HG03103 (cell line): ENCODE data around the gene RNF40.
"Not testable (repeated sequence)": the region's sequence is repeated elsewhere in the genome, so short reads cannot be mapped to it uniquely, and the experiment has no call there.

ENCODE experiments used
- ATAC-seq: cut with Tn5 transposase; IDR thresholded peaks from one replicate; pipeline ENCODE4 v1.9.1; 2021; ENCODE audit warnings: low read depth; ENCODE audit not compliant: unreplicated experiment

RNF40 gene

DNA sequence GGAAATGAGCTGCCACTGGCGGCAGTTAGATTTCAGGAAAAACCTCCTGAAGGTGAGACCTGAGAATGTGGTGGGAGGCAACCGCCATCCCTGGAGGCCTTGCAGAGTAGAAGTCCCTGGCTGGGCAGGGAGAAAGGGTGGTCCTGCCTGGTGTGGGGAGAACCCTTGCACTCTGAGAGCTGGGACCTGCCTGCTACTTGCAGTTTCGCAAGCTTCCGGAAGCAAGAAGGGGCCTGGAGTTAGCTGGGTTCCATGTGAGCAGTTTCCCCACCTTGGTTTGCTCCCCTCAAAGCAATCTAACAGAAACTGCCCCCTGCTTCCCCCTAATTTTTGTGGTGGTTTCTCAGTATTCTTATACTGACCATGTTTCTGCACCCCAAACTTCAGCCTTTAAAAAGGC, 18.4 kb downstream of the RNF40 start:
- no peak for ATAC-seq

DNA sequence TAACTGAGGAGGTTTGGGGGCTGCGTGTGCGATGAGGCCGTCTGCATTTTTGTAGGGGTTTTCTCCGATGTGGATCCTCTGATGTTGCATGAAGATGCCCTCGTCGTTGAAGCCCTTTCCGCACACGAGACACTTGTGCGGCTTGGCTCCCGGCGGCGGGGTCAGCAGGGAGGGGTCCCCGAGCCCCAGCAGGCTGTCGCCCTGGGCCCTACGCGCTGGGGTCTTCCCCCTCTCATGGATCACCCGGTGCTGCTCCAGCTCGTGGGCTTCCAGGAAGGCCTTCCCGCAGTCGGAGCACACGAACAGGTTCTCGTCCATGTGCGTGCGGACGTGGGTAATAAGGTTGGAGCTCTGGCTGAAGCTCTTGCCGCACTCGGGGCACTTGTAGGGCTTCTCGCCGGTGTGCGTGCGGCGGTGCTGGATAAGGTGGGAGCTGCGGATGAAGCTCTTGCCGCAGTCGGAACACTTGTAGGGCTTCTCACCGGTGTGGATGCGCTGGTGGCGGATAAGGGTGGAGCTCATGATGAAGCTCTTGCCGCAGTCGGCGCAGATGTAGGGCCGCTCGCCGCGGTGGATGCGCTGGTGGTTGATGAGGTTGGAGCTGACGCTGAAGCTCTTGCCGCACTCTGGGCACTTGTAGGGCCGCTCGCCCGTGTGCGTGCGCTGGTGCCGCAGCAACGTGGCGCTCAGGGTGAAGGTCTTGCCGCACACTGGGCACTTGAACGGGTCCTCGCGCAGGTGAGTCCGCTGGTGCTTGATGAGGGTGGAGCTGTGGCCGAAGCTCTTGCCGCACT, 20.6 kb downstream of the RNF40 start:
- ATAC-seq, result no peak

DNA sequence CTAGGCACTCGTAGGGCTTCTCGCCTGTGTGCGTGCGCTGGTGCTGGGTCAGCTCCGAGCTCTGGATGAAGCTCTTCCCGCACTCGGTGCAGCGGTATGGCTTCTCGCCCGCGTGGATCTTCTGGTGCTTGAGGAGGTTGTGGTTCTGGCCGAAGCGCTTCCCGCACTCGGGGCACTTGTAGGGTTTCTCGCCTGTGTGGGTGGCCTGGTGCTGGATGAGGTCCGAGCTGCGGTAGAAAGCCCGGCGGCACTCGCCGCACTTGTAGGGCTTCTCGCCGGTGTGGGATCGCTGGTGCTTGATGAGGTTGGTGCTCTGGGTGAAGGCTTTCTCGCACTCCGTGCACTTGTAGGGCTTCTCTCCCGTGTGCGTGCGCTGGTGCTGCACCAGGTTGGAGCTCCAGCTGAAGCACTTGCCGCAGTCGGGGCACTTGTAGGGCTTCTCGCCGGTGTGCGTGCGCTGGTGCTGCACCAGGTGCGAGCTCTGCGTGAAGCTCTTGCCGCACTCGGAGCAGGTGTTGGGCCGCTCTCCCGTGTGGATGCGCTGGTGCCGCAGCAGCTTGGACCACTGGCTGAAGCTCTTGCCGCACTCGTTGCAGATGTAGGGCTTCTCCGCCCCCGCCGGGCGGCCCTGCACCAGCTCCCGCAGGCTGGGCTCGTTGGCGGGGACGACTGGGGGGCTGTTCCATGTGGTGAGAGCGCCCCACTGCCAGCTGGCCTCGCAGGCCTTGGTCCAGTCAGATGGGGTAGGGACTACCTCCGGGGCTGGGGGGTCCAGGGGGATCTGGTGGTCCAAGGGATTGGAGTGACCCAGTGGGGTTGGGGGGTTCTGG, 21.4 kb downstream of the RNF40 start:
- ATAC-seq, result no peak

DNA sequence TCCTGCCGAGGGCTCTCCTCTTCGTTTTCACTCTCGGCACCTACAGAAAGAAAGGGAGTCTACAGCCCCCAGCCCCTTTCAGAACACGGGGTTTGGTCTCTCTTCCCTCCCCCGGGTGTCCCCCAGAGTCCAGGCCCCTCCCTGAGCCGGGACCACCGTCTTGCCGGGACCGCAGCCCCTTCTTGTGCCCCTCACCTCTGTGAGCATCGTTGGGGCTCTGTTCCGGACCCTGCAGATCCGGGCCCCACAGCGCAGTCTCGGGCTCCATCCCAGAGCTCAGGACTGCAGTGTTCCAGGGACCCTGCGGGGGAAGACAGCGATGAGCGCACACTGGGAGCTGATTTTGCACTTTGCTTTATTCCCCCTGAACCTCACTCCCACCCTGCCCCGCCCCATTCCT, 22.1 kb downstream of the RNF40 start:
- no peak for ATAC-seq

DNA sequence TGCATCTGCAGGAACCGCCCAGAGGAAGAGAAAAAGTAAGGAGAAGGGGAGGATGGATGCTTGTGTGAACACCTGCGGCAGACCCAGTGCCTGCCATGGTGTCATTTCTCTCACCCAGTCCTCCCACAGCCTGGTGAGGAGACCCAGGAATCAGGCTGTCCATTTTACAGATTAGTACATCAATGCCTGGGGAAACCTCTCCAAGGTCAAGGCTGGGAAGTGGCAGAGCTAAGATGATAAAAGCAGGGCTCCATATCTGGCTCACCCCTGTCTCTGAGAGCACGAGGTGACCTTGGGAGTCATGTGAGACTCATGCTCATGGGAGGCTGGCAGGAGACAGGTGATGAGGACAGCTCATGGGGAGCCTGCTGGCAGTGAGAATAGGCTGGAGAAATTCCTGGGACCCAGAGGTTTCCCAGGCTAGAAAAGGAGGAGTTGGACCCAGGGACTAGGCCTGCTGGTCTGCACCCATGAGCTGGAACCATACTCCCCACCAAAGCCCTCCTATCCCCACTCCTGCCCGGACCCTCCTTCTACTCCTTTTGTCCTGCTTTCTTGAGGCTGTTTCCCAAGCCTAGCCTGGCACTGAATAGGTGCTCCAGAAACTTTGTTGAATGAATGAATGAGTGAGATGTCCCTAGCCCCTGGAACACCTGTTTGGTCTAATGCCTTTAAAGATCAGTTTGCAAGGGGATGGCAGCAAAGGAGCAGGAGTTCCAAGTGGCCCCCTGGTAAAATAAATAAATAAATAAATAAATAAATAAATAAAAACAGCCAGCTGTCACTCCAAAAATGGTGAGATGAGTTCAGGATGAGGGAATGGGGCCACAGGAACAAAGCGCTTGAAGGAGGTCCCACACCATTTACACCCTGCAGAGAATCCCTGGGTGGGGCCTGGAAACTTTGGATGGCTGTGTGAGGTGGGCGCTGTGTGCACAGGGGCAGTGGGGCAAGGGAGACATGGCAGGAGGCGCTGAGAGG, 23.3 kb downstream of the RNF40 start:
- ATAC-seq, result no peak

DNA sequence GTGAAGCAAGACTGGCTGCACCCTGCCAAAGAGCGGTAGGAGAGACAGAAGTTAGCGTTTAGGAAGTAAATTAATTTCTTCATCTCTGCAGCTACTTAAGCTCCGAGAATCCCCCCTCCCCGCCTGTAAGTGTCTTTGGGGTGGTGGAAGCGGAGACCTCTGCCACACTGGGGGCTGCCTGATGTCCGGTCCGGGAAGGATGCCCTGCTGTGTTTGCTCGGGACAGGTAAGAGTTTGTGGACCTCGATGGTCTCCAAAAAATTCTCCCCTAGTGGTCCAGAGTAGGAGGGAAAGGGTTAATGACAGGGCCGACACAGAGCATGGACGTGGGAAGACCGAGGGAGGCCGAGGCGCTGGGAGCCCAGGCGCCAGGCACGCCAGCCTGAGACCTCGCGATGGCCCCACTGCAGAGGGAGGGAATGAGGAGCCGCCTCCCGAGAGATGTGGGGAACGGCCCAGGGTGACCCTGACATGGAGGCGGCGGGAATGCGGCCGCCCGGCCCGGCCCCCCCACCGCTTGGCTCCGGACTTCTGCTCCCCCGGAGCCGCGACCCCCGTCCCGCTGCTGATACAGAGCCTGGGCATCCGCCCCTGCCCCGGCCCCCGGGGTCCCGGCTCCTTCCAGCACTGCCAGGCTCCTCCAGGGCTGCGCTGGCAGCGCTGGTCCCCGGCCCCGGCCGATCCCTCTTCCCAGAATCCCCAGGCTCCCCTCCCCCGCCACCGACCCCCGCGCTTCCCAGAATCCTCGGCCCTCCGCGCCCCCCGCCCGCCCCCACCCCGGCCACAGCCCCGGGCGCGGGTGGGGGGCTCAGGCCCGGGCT, 24.2 kb downstream of the RNF40 start:
- no peak for ATAC-seq

DNA sequence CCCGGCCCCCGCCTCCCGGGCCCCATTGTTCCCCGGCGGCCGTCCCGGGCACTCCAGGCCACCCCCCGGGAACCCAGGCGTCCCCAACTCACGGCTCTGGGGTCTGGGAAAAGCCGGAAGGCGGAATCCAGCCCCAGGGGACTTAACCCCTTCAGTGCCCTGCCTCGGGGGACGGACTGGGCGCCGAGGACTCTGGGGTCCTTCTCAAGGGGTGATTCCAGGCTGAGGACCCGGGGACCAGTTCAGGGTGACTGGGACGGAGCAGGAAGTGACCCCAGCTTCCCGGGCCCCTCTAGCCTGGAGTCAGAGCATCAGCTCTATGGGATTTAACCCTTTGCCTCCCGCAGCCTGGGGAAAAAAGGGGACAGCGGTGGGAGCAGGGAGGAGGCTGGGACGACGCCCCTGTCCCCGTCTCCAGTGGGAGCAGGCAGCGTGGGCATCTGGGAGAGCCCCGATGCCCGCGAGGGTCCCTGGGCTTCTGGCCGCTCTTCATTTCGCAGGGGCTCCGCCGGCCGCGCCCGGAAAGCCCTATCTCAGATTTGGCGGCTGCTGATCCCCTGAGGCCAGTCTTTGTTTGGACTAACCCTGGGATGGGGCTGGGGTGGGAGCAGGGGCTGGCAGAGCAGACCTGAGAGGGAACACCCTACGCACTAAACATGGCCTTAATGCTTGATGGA, 25.0 kb downstream of the RNF40 start, which contains the start of gene ZNF629:
ZNF629 (minus strand) TSS at position 270 of the 677 bp plus-strand sequence. CDS start 2,723 bp downstream, outside the sequence.
- ATAC-seq, result no peak

DNA sequence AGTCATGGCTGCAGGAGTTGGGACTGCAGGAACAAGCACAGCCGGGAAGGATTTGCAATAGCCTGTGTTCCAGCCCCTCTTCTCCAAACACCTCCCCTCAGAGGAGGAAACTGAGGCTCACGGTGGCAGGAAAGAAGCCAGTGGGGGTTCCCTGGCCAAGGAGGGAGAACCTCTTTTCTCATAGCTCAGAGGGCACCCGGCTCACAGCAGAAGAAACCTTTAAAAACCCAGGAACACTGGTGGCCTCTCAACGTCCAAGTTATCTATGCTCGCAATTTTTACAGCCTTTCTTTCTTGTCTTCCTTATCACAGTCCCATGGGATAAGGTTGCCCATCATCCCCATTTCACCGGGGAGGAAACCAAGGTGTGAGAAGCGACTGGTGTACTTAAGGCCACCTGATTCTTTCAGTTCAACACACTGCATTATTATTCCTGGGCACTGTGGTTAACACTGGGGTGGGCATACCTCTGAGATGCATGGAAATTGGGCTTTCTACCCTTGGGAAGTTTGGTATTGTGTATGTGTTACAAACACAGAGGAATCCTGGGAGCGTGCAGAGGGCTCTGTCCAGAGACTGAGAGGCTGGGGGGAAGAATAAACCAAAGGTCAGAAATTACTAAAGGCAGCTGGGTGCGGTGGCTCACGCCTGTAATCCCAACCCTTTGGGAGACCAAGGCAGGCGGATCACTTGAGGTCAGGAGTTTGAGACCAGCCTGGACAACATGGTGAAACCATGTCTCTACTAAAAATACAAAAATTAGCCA, 25.7 kb downstream of the RNF40 start:
- ATAC-seq, result no peak

DNA sequence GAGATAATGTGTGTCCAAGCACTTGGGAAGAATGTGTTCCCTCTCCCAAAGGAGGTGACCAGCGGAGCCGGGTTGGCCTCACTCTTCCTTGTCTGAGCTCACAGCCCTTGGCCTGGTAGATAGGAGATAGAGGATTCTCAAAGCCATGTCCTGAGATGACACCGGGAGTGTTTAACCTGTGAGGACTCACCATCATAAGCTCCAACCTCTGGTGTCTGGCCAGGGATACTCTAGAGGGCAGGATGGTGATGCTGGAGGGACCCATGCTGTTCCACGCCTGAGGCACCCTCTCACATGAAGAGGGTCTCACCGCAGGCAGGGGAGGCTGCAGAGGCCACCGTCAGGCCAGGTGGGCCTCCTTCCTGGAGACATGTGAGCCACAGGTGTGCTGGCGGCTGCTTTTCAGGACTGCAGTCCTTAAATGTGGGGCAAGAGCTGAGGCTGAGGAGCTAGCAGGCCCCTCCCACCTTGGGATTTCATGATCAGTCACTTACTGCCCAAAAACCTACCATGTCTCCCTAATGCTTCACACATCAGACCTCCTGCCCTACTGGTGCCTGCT, 31.5 kb downstream of the RNF40 start:
- no peak for ATAC-seq

DNA sequence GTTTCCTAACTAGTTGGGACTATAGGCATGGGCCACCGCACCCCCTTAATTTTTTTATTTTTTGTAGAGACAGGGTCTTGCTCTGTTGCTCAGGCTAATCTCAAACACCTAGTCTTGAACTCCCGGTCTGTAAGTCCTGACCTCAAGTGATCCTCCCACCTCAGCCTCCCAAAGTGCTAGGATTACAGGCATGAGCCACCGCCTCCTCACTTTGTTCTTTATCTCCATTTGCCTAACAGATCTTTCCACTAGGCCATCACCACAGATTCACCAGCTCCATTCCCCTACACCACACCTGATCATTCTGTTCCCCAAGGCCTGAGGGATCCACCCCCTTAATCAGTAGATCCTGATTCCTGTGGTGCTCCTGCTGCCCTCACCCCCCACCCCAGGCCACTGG, 32.5 kb downstream of the RNF40 start:
- no peak for ATAC-seq

DNA sequence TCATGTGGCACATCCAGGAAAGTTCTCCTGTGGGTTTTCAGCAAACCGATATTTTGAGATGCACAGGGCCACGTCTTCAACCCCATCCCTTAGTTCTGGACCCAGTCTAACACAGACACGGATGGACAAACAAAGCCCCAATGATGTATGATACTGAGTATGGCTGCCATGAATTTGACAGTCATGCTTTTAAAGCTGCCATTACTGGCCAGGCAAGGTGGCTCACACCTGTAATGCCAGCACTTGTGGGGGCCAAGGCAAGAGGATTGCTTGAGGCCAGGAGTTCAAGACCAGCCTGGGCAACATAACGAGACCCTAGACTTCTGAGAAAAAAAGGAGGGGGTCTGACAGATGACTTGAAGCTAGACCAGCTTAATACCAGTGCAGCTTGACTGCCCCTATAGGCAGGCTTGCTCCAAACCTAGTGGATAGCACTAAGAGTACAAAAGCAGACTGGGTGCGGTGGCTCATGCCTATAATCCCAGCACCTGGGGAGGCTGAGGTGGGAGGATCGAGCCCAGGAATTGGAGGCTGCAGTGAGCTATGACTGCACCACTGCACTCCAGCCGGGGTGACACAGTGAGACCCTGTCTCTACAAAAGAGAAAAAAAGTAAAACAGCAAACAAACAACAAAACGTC, 35.7 kb downstream of the RNF40 start:
- no peak for ATAC-seq

DNA sequence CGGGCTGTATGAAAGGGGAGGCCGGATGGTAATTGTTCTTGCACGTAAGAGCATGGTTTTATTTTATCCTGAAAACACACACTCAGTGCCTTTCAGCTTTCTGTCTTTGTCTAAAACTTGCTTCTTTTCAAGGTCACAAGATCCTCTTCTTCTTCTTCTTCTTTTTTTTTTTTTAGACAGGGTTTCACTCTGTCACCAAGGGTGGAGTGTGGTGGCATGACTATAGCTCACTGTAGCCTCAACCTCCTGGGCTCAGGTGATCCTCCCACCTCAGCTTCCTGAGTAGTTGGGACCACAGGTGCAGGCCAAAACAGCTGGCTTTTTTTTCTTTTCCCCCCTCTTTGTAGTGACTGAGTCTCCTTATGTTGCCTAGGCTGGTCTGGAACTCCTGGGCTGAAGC, 40.8 kb downstream of the RNF40 start:
- no peak for ATAC-seq

DNA sequence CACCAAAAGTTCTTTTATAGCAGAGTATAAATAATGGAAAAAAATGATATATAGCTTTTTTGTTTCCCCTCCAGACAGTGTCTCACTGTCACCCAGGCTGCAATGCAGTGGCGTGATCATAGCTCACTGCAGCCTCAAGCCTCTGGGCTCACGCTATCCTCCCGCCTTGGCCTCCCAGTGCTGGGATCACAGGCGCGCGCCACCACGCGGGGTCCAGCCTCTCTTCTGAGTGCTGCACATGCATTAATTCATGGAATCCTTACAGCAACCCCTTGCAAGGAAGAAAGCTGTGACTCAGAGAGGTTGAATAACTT, 42.9 kb downstream of the RNF40 start:
- no peak for ATAC-seq

DNA sequence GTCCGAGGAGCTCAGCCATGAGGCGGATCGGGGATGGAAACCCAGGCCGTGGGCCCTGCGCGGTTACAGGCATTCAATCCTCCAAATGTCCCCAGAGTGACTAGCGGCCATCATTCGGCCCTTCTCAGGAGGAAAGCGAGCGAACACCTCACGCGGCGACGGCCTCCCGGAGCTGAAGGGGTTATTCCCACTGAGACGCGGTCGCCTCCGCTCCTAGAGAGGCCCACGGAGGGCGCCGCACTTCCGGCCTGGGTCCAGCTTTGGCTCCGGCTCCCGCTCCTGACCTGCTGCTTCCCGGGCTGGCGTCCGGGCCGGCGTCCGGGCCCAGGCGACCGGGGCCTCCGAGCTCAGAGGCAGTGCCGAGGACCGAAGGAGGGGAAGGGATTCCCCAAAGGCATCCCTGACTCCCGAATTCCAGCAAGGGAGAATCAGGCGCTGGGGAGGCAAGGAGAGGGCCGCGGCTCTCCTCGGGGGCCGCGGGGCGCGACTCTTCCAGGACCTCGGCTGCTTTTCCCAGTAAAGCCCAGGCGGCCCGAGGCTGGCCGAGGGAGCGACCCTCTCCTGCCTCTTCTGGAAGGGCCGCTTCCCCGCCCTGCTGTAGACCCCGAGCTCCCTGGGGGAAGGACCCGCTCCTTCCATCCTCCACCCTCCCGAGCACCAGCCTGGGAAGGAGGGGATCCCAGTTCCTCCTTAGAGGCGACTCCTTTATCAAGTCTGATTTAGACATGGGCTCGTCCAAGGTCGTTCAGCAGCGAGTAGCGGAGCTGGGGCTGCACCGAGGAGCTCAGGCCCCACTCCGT, 43.4 kb downstream of the RNF40 start:
- no peak for ATAC-seq

DNA sequence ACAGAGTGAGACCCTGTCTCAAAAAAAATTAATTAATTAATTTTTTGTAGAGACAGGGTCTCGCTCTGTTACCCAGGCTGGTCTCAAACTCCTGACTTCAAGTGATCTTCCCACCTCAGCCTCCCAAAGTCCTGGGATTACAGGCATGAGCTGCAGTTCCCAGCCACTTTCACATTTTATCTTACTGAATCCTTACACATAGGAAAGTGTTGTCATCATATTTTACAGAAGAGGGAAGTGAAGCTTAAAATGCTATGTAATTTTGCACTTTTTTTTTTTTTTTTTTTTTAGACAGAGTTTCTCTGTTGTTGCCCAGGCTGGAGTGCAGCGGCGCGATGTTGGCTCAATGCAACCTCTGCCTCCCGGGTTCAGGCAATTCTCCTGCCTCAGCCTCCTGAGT, 46.0 kb downstream of the RNF40 start:
- no peak for ATAC-seq

DNA sequence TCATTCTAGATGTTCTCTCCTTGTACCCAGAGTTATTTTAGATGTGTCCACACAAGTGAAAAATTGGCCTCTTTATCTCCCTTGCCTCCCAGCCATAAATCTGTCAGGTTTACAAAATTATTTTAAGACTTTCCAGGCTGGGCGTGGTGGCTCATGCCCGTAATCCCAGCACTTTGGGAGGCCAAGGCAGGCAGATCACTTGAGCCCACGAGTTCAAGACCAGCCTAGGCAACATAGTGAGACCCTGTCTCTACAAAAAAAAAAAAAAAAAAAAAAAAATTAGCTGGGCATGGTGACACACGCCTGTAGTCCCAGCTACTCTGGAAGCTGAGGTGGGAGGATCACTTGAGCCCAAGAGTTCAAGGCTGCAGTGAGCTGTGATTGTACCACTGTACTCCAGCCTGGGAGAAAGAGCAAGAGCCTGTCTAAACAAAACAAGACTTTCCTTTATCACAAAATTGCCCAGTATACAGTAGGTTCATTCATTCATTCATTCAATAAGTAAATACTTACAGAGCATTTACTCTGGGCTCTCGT, 46.8 kb downstream of the RNF40 start:
- not testable (repeated sequence) for ATAC-seq

DNA sequence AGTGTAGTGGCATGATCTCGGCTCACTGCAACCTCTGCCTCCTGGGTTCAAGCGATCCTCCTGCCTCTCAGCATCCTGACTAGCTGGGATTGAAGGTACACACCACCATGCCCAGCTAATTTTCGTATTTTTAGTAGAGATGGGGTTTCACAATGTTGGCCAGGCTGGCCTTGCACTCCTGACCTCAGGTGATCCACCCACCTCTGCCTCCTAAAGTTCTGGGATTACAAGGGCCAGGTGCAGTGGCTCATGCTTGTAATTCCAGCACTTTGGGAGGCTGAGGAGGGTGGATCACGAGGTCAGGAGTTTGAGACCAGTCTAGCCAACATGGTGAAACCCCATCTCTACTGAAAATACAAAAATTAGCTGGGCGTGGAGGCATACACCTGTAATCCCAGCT, 47.6 kb downstream of the RNF40 start:
- not testable (repeated sequence) for ATAC-seq
